Astrocyte of the hippocampus (primary cell): ENCODE data around the gene IGFN1.

Experiments
- DNase-seq: peaks from one replicate; pipeline ENCODE4 v3.0.0; 2011; ENCODE audit warnings: low read depth, low spot score

Gene IGFN1

GRCh38 chr1:201185123-201185453 is 5.5 kb upstream of the IGFN1 start:
- DNase-seq = no peak

GRCh38 chr1:201185527-201186128 is 5.0 kb upstream of the IGFN1 start:
- DNase-seq = no peak

DNA sequence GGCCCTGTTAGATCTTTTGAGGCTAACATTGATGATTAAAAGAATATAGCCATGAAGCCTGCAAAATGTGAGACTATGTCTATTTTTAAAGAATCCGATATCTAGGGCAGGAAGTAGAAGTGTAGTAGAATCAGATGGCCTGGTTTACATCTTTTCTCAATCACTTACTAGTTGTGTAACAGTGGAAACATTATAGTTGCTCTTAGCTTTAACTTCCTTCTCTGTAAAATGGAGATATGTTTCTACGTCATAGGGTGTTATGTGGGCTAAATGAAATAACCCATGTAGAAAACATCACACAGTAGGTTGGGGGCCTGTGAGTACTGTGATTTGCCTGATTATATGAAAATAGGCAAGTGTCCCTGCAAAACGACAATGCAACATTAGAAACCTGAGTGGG is 4.4 kb upstream of the IGFN1 start:
- DNase-seq = no peak

DNA sequence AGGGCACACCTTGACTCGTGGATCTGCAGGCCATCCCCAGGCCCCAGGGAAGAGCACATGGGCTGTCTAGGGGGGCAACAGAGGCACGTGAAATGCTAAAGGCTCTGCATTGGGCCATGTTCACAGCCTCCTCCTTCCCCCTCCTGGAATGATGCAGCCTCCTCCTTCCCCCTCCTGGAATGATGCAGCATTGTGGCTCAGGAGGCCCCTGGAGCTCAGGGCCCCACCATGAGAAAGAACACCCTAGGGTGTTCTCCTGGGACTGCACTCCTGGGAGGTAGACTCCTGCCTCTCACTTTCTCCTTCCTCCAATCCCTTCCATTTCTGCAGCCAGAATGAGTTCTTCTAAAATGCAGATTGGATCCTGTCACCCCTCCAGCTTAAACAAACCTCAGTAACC is 1.5 kb upstream of the IGFN1 start:
- no peak for DNase-seq

DNA sequence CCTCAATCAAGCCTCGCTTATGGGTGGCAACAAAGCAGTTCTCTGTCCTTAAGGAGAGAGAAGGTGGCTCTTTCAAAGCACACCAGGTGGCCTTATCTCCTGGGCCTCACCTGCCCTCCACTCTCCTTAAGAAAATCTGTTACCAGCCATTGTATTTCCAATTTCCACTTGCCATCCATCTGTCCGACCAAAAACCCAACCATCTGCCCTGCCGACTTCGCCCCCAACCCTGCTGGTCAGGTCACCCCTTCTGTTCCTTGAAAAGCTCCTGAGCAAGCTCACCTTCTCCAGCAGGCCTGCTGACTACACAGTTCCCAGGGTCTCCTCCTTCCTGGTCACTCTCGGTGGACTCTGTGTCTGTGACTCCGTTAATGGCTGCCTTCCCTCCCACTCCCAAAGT is 619 bp upstream of the IGFN1 start:
- no peak for DNase-seq

- peak; percentile 50 for DNase-seq
Measured at GRCh38 chr1:201191653-201192260, 1.1 kb downstream of the IGFN1 start.

GRCh38 chr1:201192261-201192788 is 1.7 kb downstream of the IGFN1 start:
- DNase-seq = no peak

GRCh38 chr1:201194046-201194445 is 3.4 kb downstream of the IGFN1 start:
- no peak for DNase-seq

DNA sequence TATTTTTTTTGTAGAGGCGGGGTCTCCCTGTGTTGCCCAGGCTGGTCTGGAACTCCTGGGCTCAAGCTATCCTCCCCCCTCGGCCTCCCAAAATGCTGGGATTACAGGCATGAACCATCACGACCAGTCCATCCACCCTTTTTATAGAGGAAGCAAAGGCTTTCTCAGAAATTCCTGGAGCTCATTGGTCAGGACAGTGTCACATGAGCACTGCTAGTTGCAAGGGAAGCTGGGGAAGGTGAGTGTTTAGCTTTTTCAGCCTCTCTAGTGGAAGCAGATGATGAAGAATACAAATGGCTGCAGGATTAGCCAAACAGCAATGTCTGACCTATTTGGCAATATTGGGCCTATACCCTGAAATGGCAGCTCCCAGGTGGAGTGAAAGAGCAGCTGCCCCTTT is 8.0 kb downstream of the IGFN1 start:
- DNase-seq = no peak

DNA sequence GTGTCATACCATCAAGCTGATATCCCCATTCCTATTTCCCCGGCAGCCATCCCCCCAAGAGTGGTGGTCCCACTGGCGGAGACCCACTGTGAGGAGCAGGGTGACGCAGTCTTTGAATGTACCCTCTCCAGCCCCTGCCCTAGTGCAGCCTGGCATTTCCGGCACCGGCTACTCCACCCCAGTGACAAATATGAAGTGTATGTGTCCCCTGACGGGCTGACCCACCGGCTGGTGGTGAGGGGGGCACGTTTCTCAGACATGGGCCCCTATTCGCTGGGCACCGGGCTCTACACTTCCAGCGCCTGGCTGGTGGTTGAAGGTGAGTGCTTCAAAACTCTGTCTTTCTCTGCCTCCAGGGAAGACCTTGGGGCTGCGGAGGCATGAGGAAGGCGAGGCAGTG is 14.4 kb downstream of the IGFN1 start:
- DNase-seq = no peak

DNA sequence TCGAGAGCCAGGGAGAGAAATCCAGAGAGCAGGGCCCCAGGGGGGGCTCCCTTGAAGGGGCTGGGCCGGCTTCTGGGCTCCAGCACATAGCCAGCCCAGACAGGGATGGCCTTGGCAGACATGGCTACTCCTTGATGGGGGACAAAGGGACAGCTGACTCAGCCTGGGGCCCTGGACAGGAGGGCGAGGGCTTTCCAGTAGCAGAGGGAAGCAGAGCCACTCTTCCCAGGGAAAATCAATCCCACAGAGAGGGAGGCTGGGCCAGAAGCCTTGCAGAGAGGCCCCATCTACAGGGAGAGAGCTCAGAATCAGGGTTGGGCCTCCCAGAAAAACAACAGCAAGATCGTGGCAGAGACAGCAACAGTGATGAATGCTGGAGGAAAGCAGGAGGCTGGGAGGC is 15.6 kb downstream of the IGFN1 start:
- no peak for DNase-seq

- no peak for DNase-seq
Measured at GRCh38 chr1:201207046-201207445, 16.4 kb downstream of the IGFN1 start.

DNA sequence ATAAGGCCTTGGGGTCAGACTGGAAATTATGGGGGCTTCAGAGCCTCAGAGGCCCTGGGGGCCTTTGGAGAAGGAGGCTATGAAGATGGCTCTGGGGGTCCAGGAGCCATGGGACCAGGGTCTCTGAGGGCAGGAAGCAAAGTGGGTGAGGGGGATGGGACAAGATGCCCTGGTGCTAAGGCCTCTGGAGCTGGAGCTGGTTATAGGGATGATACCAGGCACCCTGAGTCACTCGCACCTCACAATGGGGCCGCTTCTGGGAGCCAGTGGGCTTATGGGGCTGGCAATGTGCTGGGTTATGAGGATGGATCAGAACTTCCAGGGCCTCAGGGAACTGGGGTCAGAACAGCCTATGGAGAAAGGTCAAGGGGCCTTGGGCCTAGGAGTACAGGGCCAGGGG is 17.6 kb downstream of the IGFN1 start:
- DNase-seq = no peak

DNA sequence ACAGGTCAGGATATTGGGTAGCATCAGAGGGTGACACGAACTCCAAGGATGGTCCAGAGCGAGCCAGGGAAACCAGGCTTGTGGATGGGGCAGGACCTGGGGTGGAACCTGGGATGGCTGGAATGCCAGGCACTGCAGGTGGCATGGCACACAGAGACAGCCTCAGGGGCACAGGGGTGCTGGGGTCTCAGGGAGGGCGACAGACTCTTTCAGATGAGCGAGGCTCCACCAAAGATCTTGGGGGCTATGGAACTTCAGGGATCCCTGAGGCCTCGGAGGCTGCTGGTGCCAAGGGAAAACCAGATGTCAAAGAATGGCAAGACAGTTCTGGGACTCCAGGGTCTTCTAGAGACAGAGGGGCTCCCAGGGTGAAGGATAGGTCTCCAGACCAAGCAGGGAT is 21.4 kb downstream of the IGFN1 start:
- no peak for DNase-seq

GRCh38 chr1:201212461-201213055 is 21.9 kb downstream of the IGFN1 start:
- no peak for DNase-seq

DNA sequence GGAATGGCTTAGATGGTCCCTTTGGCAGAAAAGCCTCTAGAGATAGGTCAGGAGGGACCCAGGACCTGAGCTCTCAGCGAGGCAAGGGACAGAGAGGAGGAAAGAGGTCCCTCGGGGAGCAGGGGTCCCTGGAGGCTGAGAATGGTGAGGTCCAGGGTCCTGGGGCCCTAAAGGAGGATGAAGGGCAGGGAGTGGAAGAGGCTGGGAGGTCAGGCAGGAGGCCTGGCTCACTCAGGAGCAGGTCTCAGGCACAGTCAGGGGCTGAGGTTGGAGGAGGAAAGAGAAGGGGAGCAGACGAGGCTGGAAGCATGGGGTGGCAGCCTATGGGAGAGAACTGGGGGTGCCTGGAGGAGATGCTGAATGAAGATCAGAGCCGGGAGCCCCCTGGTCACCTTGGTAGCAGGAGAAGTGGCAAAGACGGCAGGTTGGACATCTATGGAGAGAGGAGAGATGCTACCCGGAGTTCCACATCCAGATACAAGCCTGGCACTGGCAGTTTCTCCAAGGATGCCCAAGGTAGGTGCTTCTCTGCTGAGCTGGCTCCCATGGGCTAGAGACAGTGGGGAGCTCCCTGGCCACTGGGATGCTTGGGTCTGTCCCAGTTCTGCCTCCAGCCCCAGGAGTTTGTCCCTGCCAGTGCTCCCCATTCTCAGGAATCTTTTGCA is 22.6 kb downstream of the IGFN1 start:
- DNase-seq = no peak

DNA sequence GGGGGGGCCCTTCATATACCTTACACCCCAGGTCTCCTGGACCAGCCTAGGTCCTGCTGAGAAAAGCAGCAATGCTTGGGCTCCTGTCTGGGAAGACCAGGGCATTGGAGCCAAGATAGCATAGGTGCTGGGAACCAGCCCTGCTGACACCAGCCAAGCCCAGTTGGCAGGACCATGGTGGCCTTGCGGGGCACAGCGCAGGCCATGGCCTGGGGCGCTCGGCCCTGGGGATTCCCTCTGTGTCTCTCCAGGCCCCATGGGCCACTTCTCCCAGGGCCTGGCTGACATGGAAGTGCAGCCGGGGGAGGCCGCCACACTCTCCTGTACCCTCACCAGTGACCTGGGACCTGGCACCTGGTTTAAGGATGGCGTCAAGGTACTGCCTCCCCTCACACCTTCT is 23.3 kb downstream of the IGFN1 start:
- no peak for DNase-seq

DNA sequence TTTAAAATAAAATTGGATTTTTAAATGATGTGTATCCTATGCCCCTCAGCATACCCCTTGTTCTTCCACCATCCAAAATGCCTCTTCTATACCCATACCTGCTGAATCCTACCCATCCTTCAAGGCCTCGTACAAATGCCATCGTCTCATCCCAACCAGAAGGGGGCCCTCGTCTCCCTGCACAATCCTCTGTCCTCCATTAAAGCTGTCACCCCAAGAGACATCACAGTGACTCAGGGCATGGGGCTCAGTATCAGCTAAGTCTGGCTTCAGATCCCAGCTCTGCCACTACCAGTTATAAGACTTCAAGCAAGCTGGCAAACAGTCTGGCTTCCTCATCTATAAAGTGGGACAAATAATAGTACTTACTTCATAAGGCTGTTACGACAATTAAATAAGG is 23.8 kb downstream of the IGFN1 start:
- no peak for DNase-seq

DNA sequence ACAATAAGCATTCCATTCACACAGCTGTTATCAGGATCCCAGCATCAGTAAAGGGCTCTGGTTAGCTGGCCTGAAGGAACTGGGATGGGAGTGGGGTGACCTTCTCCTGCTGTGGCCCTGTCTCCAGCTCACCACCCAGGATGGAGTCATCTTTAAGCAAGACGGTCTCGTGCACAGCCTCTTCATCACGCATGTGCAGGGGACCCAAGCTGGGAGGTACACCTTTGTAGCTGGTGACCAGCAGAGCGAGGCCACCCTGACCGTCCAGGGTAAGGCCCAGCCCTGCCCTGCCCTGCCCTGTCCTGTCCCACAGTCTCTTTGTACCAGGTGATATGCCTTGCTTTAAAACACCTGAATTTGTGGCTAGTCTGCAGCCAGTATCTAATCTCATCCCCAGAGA is 24.3 kb downstream of the IGFN1 start:
- DNase-seq = no peak

- DNase-seq = no peak
Measured at GRCh38 chr1:201215531-201216357, 25.1 kb downstream of the IGFN1 start.

- DNase-seq = no peak
Measured at GRCh38 chr1:201216395-201217085, 25.9 kb downstream of the IGFN1 start.
